HCT116 (cell line): Measurements from ENCODE around the gene C14orf132. TPM values are rescaled to one million over a fixed set of nuclear protein-coding genes. Genes with fewer than 3 reads are reported as not detected.

Experiments
- ATAC-seq: fragments of 200-7000 bp; cut with Tn5 transposase; 2 replicates; pipeline ENCODE4 v1.9.1; 2020; ENCODE audit warnings: mild to moderate bottlenecking, moderate library complexity
- BruUV-seq: library from RNA; stranded (reverse); fragments of 400-500 nt; replicated peaks from 2 replicates; lab custom pipeline; 2021; lab: Mats Ljungman, UMichigan
- CTCF ChIA-PET: fragments of 300-600 bp; sonication (Branson Sonifier 250); formaldehyde crosslinking; loops from one replicate; lab custom pipeline; 2021; ENCODE audit warnings: antibody characterized with exemption; lab: Charles Lee
- POLR2A ChIA-PET: fragments of 300-600, 350-600 bp; sonication (Branson Sonifier 250); formaldehyde crosslinking; loops from one replicate; lab custom pipeline; 2021; ENCODE audit warnings: antibody characterized with exemption; lab: Charles Lee
- RAD21 ChIA-PET, 2 experiments: fragments of 300-600 bp; sonication (Branson Sonifier 250); formaldehyde crosslinking; loops; one replicate each; lab custom pipeline; 2023; ENCODE audit warnings: low total read pairs in 2 of 2; ENCODE audit not compliant: uncharacterized antibody in 2 of 2, unreplicated experiment in 2 of 2, low non-redundant PET in 1 of 2; lab: Charles Lee
- DNase-seq: peaks from one replicate; pipeline ENCODE4 v3.0.0-alpha.2; 2010; ENCODE audit warnings: low read depth, low spot score
- H2AFZ ChIP-seq: fragments of 200-600 bp; shearing (Covaris generic), sonication (generic); 2 replicates; pipeline ENCODE4 v1.6.1; 2017; ENCODE audit warnings: low read depth, mixed run types, mixed read lengths, antibody characterized with exemption, low read length; ENCODE audit not compliant: poor library complexity, severe bottlenecking
- H3K27ac ChIP-seq: 2 replicates; pipeline ENCODE4 v1.5.1; 2012; ENCODE audit warnings: low read depth, low read length
- H3K27me3 ChIP-seq: fragments of 200-600 bp; sonication (generic); 2 replicates; pipeline ENCODE4 v1.6.1; 2016; ENCODE audit warnings: mixed run types, low read length, mixed read lengths; ENCODE audit not compliant: insufficient read depth
- H3K36me3 ChIP-seq, 2 experiments: fragments of 200-500 bp in 1 of 2; fragments of 200-600 bp in 1 of 2; sonication (Bioruptor generic) in 1 of 2; sonication (generic) in 1 of 2; 2 replicates each; pipeline versions ENCODE4 v1.5.1 to v1.6.1; 2014 to 2016; ENCODE audit warnings: low read length in 2 of 2, inconsistent platforms in 1 of 2, mixed read lengths in 1 of 2, mixed run types in 1 of 2; ENCODE audit not compliant: insufficient read depth in 2 of 2, control insufficient read depth in 1 of 2
- H3K4me1 ChIP-seq, 2 experiments: fragments of 200-600 bp in 1 of 2; sonication (generic) in 1 of 2; 2 replicates each; pipeline versions ENCODE4 v1.5.1 to v1.6.1; 2012 to 2017; ENCODE audit warnings: low read length in 2 of 2, inconsistent platforms in 1 of 2, mild to moderate bottlenecking in 1 of 2, mixed read lengths in 1 of 2, mixed run types in 1 of 2, moderate library complexity in 1 of 2; ENCODE audit not compliant: insufficient read depth in 2 of 2, control insufficient read depth in 1 of 2
- H3K4me2 ChIP-seq: fragments of 200-600 bp; sonication (generic); 2 replicates; pipeline ENCODE4 v1.6.1; 2017; ENCODE audit warnings: mixed run types, low read length, mixed read lengths
- H3K4me3 ChIP-seq, 2 experiments: fragments of 200-600 bp in 1 of 2; sonication (generic) in 1 of 2; replicated peaks in 1 of 2; 2 replicates each; pipeline ENCODE4 v1.5.1; 2011 to 2016; ENCODE audit warnings: low read length in 2 of 2, control low read depth in 1 of 2, low read depth in 1 of 2, mild to moderate bottlenecking in 1 of 2, mixed read lengths in 1 of 2, mixed run types in 1 of 2
- H3K79me2 ChIP-seq: fragments of 200-600 bp; sonication (generic); 2 replicates; pipeline ENCODE4 v1.6.1; 2017; ENCODE audit warnings: mild to moderate bottlenecking, mixed run types, low read length, moderate library complexity, mixed read lengths; ENCODE audit not compliant: insufficient read depth
- H3K9ac ChIP-seq: fragments of 200-600 bp; sonication (generic); 2 replicates; pipeline ENCODE4 v1.6.1; 2016; ENCODE audit warnings: low read length, mixed read lengths
- H3K9me2 ChIP-seq: fragments of 200-600 bp; sonication (generic), shearing (Covaris generic); 2 replicates; pipeline ENCODE4 v1.6.1; 2017; ENCODE audit warnings: mixed run types, mild to moderate bottlenecking, moderate library complexity; ENCODE audit not compliant: insufficient read depth
- H3K9me3 ChIP-seq, 2 experiments: fragments of 200-500 bp in 1 of 2; fragments of 200-600 bp in 1 of 2; sonication (Bioruptor generic) in 1 of 2; sonication (generic) in 1 of 2; 2 replicates each; pipeline ENCODE4 v1.6.1; 2014 to 2017; ENCODE audit warnings: low read length in 2 of 2, mixed read lengths in 2 of 2, inconsistent platforms in 1 of 2, low read depth in 1 of 2, mild to moderate bottlenecking in 1 of 2, mixed run types in 1 of 2, moderate library complexity in 1 of 2; ENCODE audit not compliant: control insufficient read depth in 1 of 2, insufficient read depth in 1 of 2
- H4K20me1 ChIP-seq: fragments of 200-600 bp; sonication (generic), shearing (Covaris generic); 2 replicates; pipeline ENCODE4 v1.6.1; 2017; ENCODE audit warnings: mixed run types, mild to moderate bottlenecking, moderate library complexity; ENCODE audit not compliant: insufficient read depth
- EGR1 ChIP-seq: IDR thresholded peaks from 2 replicates; pipeline ENCODE4 v1.6.1; 2012; ENCODE audit warnings: low read depth
- SRF ChIP-seq: IDR thresholded peaks from 2 replicates; pipeline ENCODE4 v1.6.1; 2012; ENCODE audit warnings: low read depth
- intact Hi-C: fragments of 100-400 bp; cut with micrococcal nuclease; formaldehyde crosslinking; loops from 2 replicates; pipeline ENCODE4 v1.10.0; 2022
- total RNA-seq: library from RNA; stranded (reverse); gene quantifications from one replicate; pipeline ENCODE4 v1.2.1, GENCODE V29; 2021; ENCODE audit not compliant: unreplicated experiment
- TF ChIP-seq, protein P1 (sequence below): IDR thresholded peaks from 2 replicates; pipeline ENCODE4 v1.6.1; 2012; ENCODE audit warnings: low read depth
- TF ChIP-seq, protein P2 (sequence below), 3 experiments: fragments of 200-600 bp in 1 of 3; sonication (generic) in 1 of 3; IDR thresholded peaks in 2 of 3; conservative IDR thresholded peaks in 1 of 3; 2 replicates each; pipeline ENCODE4 v1.5.1; 2012 to 2017; ENCODE audit warnings: low read depth in 2 of 3, low read length in 2 of 3, antibody characterized with exemption in 1 of 3, borderline replicate concordance in 1 of 3, control low read depth in 1 of 3, mild to moderate bottlenecking in 1 of 3, mixed read lengths in 1 of 3, mixed run types in 1 of 3, moderate library complexity in 1 of 3; ENCODE audit not compliant: insufficient read depth in 1 of 3

C14orf132 gene
- total RNA-seq, 1 experiment from 2014 or later, result 3.4 TPM

DNA sequence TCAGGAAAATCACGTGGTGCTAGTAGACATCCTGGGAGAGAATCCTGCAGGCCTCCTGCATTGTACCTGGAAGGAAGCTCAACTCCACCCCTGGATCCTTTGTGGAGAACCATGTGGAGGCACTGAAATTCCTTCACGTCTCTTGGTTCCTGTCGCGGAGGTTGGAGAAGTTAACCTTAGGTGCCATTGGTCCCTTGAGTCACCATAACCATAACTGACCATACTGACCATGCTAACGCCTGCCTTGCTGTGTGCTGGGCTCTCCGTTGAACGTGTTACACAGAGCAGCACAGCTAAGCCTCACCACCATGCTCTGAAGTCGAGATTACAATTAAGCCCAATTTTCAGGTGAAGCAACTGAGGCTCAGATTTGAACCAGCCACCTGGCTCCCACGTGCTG lies 18.6 kb downstream of the C14orf132 start:
- ChIA-PET RAD21 (interaction anchor here in 1 of 2 experiments (0.9 kb wide), 1 partner anchor 40 kb away, joined by 4 read pairs; no protein-coding TSS in a partner anchor), CTCF (interaction anchor here (1.1 to 2.4 kb wide), 3 partner anchors 9 to 59 kb away, joined by 3 to 37 read pairs (median 4); no protein-coding TSS in a partner anchor), POLR2A (no interaction called here)
- Histone ChIP-seq H3K4me1 (no peaks in the 10 kb centered on the region), H3K9ac (no peak overlapping the region), H3K79me2 (no peaks in the 10 kb centered on the region), H3K27ac (no peak overlapping the region), H3K36me3 (no peaks in the 10 kb centered on the region), H3K4me3 (no peak overlapping the region), H3K27me3 (no peaks in the 10 kb centered on the region), H3K4me2 (no peak overlapping the region), H3K9me3 (no peaks in the 10 kb centered on the region), H4K20me1 (no peaks in the 10 kb centered on the region), H3K9me2 (no peaks in the 10 kb centered on the region), H2AFZ (no peak overlapping the region)
- intact Hi-C loops, result loop anchor here (2.0 kb wide), 1 partner anchor 217 kb away; no protein-coding TSS in a partner anchor
- TF ChIP-seq, protein P1, sequence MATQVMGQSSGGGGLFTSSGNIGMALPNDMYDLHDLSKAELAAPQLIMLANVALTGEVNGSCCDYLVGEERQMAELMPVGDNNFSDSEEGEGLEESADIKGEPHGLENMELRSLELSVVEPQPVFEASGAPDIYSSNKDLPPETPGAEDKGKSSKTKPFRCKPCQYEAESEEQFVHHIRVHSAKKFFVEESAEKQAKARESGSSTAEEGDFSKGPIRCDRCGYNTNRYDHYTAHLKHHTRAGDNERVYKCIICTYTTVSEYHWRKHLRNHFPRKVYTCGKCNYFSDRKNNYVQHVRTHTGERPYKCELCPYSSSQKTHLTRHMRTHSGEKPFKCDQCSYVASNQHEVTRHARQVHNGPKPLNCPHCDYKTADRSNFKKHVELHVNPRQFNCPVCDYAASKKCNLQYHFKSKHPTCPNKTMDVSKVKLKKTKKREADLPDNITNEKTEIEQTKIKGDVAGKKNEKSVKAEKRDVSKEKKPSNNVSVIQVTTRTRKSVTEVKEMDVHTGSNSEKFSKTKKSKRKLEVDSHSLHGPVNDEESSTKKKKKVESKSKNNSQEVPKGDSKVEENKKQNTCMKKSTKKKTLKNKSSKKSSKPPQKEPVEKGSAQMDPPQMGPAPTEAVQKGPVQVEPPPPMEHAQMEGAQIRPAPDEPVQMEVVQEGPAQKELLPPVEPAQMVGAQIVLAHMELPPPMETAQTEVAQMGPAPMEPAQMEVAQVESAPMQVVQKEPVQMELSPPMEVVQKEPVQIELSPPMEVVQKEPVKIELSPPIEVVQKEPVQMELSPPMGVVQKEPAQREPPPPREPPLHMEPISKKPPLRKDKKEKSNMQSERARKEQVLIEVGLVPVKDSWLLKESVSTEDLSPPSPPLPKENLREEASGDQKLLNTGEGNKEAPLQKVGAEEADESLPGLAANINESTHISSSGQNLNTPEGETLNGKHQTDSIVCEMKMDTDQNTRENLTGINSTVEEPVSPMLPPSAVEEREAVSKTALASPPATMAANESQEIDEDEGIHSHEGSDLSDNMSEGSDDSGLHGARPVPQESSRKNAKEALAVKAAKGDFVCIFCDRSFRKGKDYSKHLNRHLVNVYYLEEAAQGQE, result no peak
- TF ChIP-seq EGR1 (no peak), SRF (no peak)
- TF ChIP-seq, protein P2, sequence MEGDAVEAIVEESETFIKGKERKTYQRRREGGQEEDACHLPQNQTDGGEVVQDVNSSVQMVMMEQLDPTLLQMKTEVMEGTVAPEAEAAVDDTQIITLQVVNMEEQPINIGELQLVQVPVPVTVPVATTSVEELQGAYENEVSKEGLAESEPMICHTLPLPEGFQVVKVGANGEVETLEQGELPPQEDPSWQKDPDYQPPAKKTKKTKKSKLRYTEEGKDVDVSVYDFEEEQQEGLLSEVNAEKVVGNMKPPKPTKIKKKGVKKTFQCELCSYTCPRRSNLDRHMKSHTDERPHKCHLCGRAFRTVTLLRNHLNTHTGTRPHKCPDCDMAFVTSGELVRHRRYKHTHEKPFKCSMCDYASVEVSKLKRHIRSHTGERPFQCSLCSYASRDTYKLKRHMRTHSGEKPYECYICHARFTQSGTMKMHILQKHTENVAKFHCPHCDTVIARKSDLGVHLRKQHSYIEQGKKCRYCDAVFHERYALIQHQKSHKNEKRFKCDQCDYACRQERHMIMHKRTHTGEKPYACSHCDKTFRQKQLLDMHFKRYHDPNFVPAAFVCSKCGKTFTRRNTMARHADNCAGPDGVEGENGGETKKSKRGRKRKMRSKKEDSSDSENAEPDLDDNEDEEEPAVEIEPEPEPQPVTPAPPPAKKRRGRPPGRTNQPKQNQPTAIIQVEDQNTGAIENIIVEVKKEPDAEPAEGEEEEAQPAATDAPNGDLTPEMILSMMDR (IDR thresholded peaks at IDR 0.05 in 2 of 3, conservative IDR thresholded peaks at IDR 0.05 in 1 of 3; ENCODE audit: borderline replicate concordance in 1 of 3, insufficient read depth in 1 of 3, low read depth in 2 of 3, low read length in 2 of 3), result no peak
- BruUV-seq, result no TSS peak
- no peak for DNase-seq
- no peak for ATAC-seq
